GM18858 (cell line): ENCODE results near the gene TXNDC15.
"Not testable (repeated sequence)": the region's sequence is repeated elsewhere in the genome, so short reads cannot be mapped to it uniquely, and the experiment has no call there.

Experiments
- ATAC-seq: cut with Tn5 transposase; IDR thresholded peaks from one replicate; pipeline ENCODE4 v1.9.1; 2021; ENCODE audit not compliant: unreplicated experiment

TXNDC15 gene, protein sequence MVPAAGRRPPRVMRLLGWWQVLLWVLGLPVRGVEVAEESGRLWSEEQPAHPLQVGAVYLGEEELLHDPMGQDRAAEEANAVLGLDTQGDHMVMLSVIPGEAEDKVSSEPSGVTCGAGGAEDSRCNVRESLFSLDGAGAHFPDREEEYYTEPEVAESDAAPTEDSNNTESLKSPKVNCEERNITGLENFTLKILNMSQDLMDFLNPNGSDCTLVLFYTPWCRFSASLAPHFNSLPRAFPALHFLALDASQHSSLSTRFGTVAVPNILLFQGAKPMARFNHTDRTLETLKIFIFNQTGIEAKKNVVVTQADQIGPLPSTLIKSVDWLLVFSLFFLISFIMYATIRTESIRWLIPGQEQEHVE

DNA sequence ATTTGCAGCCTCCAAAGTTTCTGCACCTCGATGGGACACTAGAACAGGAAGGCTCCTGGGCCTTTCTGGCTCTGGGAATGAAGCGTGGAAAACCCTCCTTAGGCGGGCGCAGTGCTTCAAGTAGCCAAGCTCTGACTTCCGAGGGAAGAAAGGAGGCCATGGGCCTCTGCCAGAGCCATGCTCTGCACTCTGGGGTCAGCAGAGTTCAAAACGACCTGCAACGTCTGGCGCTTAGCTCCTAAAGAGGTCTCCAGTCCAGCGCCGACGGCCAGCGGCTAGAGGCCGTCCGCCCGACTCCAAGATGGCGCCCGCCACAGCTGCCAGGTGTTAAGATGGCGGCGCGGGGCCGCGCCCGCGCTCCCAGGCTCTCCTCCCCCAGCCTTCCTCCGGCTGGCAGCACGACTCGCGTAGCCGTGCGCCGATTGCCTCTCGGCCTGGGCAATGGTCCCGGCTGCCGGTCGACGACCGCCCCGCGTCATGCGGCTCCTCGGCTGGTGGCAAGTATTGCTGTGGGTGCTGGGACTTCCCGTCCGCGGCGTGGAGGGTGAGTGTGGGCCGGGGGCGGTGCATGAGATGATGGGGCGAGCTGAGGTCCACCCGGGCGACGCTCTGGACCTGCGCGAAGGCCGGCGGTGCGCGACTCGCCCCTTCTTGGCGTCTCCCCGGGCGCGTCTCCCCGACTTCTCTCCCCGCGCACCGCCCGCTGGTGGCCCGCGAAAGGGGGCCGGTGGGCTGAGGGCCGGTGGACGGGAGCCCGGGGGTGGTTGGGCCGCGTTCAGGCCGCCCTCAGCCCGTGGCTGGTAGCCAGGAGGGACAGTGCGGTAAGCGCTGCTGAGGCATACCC, at the start of gene TXNDC15:
Gene TXNDC15 (plus strand): TSS at position 385 of the 844 bp plus-strand sequence. CDS start 57 bp downstream, at position 442.
- ATAC-seq = peak; percentile 57

DNA sequence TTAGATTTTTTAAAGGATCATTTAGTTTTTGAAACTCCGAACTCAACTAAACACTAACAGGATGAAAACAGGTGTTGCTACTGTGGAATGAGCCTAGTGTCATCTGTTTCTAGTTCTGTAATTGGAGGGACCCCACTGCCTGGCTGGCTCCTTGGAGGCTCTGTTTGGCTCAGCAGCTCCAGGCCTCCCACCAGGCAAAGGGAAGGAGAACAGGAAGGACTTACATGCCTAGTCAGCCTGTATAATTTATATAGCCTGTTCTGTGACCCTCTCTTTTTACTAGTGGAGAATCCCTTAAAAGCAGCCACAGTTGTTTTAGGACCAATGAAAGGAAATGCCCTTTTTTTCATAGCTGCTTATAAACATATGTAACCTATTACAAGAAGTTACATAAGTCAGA, 49.5 kb upstream of the TXNDC15 start:
- ATAC-seq = no peak

DNA sequence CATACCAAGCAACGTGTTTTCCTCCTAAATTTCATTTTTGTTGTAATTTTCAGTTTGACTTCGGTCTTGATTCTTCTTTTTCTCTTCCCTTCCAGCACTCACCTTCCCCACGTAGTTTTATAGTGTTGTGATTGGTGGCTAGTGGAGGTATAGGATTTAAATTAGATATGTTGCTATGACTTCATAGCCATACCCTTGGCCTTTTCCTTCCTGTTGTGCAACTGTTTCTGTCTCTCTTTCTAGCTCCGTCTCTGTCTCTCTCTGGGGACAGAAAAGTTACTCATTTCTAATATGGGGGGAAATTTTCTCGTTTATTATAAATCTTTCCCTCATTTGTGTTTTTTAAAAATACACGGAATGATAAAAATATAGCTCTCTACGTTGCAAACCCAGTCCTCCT, 49.0 kb upstream of the TXNDC15 start:
- no peak for ATAC-seq

DNA sequence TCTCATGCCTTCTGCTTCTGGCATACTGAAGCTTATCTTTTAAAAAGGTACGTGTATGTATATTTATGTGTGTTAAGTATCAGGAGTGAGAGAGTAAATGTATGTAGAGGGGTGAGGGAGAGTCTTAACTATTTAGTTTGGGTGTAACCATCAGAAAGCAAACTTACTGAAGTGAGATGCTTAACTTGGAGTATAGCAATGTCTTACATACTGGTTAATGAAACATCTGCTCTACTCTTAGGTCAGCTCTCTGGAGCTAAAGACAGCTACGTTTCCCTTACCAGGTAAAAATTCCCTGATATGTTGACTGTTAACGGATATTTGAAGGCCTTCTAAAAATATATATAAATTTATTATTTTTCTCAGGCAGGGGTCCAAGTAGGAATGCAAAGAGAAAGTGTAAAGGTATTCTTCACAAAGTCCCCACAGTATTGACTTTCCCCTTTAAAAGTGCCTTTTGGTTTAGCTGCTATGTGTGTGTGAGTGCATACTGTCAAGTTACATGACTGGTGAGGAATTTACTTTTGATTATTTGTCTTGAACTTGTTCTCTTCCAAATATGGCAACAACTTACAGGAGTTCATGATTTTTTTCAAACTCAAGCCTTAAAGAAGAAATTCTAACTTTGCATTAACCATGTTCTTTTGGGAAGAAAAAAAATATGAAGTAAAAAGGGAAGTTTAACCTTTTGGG, 40.7 kb upstream of the TXNDC15 start:
- ATAC-seq = no peak

DNA sequence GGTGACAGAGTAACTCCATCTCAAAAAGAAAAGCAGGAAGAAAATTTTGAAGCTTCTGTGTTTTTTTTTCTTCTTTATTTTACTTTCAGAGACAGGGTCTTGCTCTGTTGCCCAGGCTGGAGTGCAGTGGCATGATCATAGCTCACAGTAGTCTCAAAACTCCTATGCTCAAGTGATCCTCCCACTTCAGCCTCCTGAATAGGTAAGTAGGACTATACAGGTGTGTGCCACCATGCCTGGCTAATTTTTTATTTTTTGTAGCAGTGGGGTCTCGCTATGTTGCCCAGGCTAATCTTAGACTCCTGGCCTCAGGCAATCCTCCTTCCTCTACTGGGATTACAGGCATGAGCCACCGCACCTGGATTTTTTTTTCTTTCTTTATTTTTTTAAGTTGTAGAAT, 38.5 kb upstream of the TXNDC15 start:
- ATAC-seq = no peak

DNA sequence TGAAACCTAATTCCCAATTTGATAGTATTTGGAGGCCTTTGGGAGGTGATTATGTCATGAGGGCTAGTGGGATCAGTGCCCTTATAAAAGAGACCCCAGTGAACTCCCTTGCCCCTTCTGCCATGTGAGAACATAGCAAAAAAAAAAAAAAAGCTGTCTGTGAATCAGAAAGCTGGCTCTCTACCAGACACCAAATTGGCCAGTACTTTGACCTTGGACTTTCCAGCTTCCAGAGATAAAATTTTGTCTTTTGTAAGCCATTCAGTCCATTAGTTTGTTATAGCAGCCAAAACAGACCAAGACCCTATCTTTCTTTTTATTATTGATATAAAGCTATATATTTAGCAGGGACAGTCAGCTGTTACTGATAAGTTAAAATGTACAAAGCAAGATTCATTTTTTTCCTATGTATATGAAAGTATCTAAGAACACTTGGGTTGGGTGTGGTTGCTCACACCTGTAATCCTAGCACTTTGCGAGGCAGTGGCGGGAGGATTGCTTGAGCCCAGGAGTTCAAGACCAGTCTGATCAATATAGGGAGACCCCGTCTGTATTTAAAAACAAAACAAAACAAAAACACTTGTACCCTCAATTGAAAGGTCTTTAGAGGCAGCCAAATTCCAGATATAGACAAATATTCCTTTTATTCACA, 36.5 kb upstream of the TXNDC15 start:
- ATAC-seq = no peak

DNA sequence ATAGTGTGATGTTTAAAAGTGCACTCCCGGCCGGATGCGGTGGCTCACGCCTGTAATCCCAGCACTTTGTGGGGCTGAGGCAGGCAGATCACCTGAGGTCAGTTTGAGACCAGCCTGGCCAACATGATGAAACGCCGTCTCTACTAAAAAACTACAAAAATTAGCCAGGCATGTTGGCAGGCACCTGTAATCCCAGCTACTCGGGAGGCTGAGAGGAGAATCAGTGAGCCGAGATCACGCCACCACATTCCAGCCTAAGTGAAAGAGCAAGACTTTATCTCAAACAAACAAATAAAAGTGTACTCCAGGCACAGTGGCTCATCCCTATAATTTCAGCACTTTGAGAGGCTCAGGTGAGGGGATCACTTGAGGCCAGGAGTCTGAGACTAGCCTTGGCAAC, 35.8 kb upstream of the TXNDC15 start:
- not testable (repeated sequence) for ATAC-seq

DNA sequence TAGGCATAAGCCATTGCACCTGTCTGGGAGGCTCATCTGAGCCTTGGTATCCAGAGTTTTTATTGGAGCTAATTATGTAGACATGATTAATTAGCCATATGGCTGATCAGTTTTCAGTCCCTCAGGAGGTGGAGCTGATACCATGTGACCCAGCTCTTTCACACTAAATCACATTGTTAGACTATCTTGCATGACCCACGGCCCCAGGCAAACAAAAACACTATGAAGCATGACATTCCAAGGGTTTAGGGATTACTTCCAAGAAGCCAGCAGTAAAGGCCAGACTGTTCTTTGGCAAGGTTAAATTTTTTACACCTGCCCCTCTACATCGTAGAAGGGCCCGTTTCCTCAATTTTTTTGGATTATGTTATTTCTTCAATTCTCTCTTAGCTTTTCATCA, 33.4 kb upstream of the TXNDC15 start:
- ATAC-seq = no peak

DNA sequence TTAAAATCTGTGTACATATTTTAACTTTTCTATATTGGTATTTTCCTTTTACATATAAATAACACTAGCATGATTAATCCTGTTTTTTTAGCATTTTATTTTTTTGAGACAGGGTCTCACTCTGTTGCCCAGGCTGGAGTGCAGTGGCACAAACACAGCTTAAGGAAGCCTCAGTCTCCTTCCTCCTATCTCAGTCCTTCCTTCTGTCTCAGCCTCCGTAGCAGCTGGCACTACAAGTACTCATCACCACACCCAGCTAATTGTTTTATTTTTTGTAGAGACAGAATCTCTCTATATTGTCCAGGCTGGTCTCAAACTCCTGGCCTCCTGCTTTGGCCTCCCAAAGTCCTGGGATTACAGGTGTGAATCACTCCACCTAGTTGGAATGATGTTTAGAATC, 29.9 kb upstream of the TXNDC15 start:
- no peak for ATAC-seq

DNA sequence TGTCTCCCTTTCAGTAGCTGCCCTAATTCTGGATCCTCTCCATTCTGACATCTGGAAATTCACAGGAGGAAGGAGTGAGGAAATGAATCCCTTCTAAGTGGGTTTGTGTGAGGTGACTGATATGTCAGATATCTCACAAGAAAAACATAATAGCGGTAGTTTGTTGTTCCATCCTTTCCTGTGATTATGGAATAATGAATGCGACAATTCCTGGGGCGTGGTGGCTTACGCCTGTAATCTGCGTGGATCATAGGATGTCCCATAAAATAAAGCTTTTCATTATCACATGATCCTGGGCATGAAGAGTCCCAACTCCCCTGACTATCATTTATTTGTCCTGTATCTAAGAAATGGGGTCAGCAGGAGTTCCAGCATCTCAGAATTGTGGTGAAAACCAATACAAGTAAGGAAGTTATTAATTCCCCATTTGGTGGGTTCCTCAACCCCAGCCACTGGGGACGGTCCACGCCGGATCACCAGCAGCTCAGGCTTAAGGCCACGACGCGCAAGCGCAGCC, 28.8 kb upstream of the TXNDC15 start:
- ATAC-seq = no peak

DNA sequence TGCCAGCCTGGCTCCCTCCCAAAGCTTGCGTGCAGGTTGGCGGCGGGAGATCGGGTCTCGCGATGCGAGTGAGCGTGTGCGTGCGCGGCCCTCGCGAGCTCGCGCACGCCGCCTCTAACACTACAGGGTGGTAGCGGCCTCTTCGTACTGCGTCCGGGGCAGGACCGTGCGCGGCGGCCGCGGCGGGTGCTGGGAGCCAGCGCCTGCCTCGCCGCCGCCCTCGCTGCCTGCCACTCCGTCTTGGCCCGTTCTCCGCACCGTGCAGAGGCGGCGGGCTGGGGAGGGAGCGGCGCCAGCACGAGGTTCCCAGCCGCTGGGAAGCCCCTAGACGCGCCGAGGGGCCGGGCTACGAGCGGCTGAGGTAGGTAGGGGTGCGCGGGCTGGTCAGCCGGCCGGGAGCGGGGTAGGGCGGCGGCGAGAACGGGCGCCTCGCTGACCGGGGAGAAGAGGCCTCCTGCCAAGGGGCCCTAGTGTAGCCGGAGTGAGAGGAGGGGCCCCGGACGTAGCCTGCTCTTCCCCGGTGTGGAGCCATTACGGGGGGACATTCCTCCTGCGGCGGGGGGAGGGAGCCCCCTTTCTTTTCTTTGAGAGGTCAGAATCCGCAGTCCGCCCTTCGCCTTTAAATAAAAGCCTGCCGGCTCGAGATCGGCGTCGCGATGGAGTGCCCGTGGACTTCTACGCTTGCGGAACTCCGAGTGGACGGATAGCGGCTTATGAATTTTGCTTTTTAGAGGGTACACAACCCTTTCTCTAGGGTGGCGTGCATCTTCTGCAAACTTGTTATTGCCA, 28.1 kb upstream of the TXNDC15 start, which contains the start of gene C5orf24:
Gene C5orf24 (plus strand): TSS at position 117 of the 789 bp plus-strand sequence. CDS start 8,933 bp downstream, outside the sequence.
- ATAC-seq = peak; percentile 94

DNA sequence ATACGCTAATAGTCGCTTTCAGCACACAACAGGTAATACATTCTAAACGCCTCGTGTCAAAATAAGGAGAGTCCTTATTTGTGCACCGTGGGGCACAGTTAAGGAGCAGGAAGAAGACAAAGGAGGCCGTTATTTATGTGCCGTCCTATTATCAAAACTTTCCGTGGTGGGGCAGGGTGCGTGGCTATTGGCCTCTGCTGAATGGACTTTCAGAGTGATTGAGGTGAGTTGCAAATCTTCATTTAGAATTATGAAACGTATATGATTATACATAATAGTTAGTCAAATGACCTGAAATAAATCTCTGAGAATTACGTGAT, 27.6 kb upstream of the TXNDC15 start:
- ATAC-seq = no peak

DNA sequence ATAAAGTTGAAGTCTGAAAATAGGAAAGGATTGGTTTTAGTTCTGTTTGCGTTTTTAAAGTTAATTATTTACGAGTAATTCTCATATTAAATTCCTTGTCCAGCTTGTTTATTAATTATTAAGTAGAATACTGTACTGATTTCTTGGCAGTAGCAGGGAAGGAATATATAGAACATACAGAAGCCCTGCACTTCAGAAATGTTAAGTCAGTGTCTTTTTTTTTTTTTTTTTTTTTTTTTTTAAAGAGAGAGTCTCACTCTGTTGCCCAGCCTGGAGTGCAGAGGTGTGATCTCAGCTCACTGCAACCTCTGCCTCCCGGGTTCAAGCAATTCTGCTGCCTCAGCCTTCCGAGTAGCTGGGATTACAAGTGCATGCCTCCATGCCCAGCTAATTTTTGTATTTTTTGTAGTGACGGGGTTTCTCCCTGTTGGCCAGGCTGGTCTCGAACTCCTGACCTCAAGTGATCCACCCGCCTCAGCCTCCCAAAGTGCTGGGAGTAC, 24.7 kb upstream of the TXNDC15 start:
- ATAC-seq = not testable (repeated sequence)

DNA sequence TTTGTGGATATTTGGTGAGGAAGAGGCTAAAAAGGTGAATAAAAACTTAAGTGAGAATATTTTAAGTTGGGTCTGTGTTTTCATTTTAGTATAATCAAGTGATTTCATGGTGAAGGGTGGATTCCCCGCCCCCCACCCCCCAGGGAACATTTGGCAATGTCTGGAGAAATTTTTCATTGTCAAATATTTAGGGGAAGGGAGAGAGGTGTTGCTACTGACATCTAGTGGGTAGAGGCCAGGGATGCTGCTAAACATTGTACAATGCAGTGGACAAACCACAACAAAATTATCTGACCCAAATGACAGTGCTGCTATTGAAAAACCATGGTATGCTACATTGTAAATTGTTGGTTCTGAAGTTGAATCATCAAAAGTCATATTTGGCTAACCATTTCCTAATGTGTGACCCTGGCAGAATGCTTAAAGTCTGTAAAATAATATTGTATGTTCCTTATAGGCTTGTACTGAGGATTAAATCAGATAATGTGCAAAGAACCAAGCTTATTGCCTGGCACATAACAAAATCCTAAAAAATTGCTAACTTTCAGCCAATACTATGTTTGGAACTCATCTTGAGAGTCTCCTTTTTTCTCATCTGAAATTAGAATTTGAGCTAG, 22.8 kb upstream of the TXNDC15 start:
- ATAC-seq = no peak

DNA sequence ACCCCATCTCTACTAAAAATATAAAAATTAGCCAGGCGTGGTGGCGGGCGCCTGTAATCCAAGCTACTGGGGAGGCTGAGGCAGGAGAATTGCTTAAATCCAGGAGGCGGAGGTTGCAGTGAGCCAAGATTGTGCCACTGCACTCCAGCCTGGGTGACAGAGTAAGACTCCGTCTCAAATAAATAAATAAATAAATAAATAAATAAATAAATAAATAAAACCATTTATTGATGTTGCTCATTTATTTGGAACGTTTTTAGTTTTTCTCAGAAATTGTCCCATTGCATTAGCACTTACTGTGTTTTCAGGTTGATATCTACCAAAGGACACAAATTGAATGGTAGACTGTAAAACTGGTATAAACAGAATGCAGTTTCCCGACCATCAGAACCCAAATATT, 17.7 kb upstream of the TXNDC15 start:
- ATAC-seq = not testable (repeated sequence)

DNA sequence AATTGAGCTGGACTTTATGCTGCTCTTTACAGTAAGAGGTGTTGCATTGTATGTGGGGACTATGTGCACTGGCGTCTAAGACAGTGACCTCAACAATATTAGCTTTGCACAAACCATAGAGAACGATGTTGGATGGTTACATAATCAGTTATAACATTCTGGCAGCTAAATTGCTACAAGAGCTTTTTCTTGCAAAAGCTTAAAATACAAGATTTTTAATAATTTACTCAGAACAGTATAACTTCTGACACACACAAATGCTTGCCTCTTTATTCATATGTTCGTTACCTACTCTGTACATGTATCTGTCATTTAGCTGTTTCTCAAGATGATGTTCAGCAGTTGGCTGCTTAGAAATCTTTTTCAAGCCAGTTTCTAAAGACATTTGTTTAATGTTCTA, 16.8 kb upstream of the TXNDC15 start:
- no peak for ATAC-seq

DNA sequence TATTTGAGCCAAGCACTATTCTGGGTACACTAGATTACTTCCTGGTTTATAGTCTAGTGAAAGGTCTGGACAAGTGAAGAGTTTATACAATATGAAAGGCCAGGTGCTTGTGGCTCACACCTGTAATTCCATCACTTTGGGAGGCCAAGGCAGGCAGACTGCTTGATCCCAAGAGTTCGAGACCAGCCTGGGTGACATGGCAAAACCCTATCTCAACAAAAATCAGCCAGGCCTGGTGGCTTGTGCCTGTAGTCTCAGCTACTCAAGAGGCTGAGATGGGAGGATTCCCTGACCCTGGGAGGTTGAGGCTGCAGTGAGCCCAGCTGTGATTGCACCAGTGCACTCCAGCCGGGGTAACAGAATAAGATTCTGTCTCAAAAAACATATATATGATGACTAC, 9.5 kb upstream of the TXNDC15 start:
- no peak for ATAC-seq

DNA sequence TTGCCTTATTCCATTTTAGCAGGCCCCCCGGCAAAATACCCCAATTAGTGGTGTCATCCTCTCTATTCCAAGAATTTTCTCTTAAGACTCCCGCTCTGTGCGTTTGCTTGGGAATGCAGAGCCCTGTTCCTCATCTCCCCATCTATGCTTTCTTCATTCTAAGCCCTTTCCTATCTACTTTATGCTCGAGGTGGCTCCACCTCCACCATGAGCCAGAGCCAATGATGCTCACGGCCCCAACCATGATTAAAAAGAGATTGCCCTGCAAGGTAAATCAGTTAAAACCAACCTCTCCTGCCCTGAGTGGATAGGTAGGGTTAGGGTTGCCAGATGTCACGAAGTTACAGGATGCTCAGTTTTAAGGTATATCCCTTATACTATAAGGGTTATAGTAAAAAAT, 677 bp upstream of the TXNDC15 start:
- no peak for ATAC-seq

DNA sequence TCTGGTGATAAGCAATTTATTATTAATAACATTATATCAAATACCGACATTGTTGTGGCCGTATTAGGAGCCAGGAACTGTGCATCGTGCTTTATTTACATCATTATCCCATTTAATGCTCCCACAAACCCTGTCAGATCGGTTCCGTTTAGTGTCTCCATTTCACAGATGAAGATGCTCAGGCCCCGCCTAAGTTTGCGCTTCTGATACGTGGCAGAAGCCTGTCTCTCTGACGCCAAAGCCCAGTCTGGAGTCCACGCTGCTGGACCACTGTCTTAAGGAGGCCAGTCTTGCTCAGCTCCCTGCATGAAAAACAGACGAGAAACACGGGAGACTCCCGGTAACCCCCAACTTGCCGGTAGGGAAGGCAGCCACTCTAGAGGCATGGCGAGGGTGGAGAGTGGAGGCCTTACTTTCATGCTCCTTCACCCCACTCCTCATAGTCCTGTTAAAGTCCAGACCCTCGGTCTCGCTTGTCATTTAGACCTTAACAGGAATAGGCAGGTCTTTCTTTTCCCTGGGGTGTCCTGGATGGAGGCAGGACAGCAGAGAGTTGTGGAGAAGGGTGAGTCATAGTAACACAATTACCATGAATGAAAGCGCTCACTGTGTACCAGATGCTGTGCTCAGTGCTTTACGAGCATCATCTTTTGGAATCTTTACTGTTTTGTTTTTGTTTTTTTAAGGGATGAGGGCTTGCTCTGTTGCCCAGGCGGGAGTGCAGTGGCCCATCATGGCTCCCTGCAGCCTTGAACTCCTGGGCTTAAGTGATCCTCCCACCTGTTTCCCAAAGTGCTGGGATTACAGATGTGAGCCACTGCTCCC, 872 bp downstream of the TXNDC15 start:
- ATAC-seq = no peak
